Heart right ventricle (tissue), 16 donors: ENCODE data around the gene NAGLU. TPM values are rescaled to one million over a fixed set of nuclear protein-coding genes. Genes with fewer than 3 reads are reported as not detected.
"Not testable (repeated sequence)": the region's sequence is repeated elsewhere in the genome, so short reads cannot be mapped to it uniquely, and the experiment has no call there.

Source experiments
- ATAC-seq, 8 donors: fragments of 200-7000 bp; cut with Tn5 transposase; one replicate each; pipeline ENCODE4 v1.9.1; 2020; ENCODE audit warnings: mild to moderate bottlenecking in 8 of 8, moderate library complexity in 8 of 8, moderate number of reproducible peaks in 1 of 8
- DNase-seq, 2 donors: peaks; one replicate each; pipeline ENCODE4 v3.0.0-alpha.2; 2020
- H3K27ac ChIP-seq, 10 donors: fragments of 200-600 bp; sonication (generic) in 2 of 10; one replicate each; pipeline versions ENCODE4 v1.5.0 to v1.8.0; 2020 to 2022; ENCODE audit warnings: mild to moderate bottlenecking in 3 of 10
- H3K27me3 ChIP-seq, 7 donors: fragments of 200-600 bp; one replicate each; pipeline ENCODE4 v1.8.0; 2021 to 2022; ENCODE audit warnings: mild to moderate bottlenecking in 2 of 7
- H3K36me3 ChIP-seq, 9 donors: fragments of 200-600 bp; sonication (generic) in 1 of 9; one replicate each; pipeline versions ENCODE4 v1.5.0 to v1.8.0; 2020 to 2022; ENCODE audit warnings: mild to moderate bottlenecking in 2 of 9
- H3K4me1 ChIP-seq, 9 donors: fragments of 200-600 bp; sonication (generic) in 1 of 9; one replicate each; pipeline versions ENCODE4 v1.5.0 to v1.8.0; 2020 to 2022; ENCODE audit warnings: mild to moderate bottlenecking in 4 of 9
- H3K4me3 ChIP-seq, 10 donors: fragments of 200-600 bp; sonication (generic) in 2 of 10; one replicate each; pipeline versions ENCODE4 v1.5.0 to v1.8.0; 2020 to 2022; ENCODE audit warnings: mild to moderate bottlenecking in 7 of 10, moderate library complexity in 2 of 10
- H3K9me3 ChIP-seq, 11 donors: fragments of 200-600 bp in 10 of 11; sonication (generic) in 2 of 11; one replicate each; pipeline versions ENCODE4 v1.5.0 to v1.8.0; 2013 to 2022; ENCODE audit warnings: mild to moderate bottlenecking in 2 of 11, control low read depth in 1 of 11, moderate library complexity in 1 of 11
- WGBS, 2 donors: extraction: QIAGEN DNeasy Blood & Tissue Kit; methylation state at CpG; one replicate each; pipeline ENCODE4 v1.1.7; 2013; ENCODE audit warnings: inconsistent platforms in 1 of 2; 5-methylcytosine and 5-hydroxymethylcytosine counted together
- intact Hi-C, 10 donors: fragments of 100-400 bp; cut with DNase I; formaldehyde crosslinking; loops; one replicate each; pipeline versions ENCODE4 v1.11.1 to v1.14.2; 2022
- polyA plus RNA-seq, 2 donors: library from polyadenylated mRNA; stranded (reverse); fragments of 200-250 nt; gene quantifications; one replicate each; pipeline ENCODE4 v1.2.3, GENCODE V29; 2013
- total RNA-seq, 10 donors: library from RNA; stranded (reverse); fragmentation: NEBNext Ultra II Directional in 3 of 10; extraction: Animal tissue kit (Norgen Biotek cat#: 25700) in 3 of 10; gene quantifications; one replicate each; pipeline versions ENCODE4 v1.2.1 to v1.2.4, GENCODE V29; 2021 to 2023
- TF ChIP-seq, protein P1 (sequence below), 9 donors: fragments of 200-600 bp; sonication (generic) in 2 of 9; IDR thresholded peaks; one replicate each; pipeline versions ENCODE4 v1.5.0 to v1.8.0; 2021 to 2022; ENCODE audit warnings: antibody characterized with exemption in 9 of 9, mild to moderate bottlenecking in 5 of 9, moderate library complexity in 1 of 9
- donor health status: Arrhythmogenic right ventricular cardiomyopathy.
- donor health status: ischemic (EF 13 %, LVEDD 7.1; RV severe dilation, severe dysfunction).
- donor health status: healthy with polysubstance abuse.
- donor health status: DM: no; HTN: yes; CAD: no.
- donor health status: DM: no; HTN: no; CAD: no.
- donor health status: ischemic (EF 25% LVEDD 6.9; RV normal size, moderate dysfunction).
- donor health status: ischemic (EF 25% LVEDD 5.7; RV mildly dilated, moderate dysfunction).
- donor health status: healthy.
- donor health status: DM: yes; HTN: yes; CAD: no.
- donor health status: Ischemic cardiomyopathy.
- donor health status: ischemic (EF 35%, LVEDD 5.7; RV mildly dilated, moderate dysfunction).
- donor health status: nonischemic (EF 11% LVEDD 7.7; RV severe dilation, severe dysfunction).
- donor health status: DM: yes; HTN: yes; CAD: no.
- donor health status: PGD.
- donor health status: ischemic (EF 29% LVEDD 5.4; RV normal size, mild dysfunction).
- donor health status: nonischemic (EF 23%, LVEDD 6.1; RV moderate dilation, normal function).

NAGLU gene
- total and polyA plus RNA-seq, 12 donors, result 6.8 to 18.3 (median 12.7) TPM

DNA sequence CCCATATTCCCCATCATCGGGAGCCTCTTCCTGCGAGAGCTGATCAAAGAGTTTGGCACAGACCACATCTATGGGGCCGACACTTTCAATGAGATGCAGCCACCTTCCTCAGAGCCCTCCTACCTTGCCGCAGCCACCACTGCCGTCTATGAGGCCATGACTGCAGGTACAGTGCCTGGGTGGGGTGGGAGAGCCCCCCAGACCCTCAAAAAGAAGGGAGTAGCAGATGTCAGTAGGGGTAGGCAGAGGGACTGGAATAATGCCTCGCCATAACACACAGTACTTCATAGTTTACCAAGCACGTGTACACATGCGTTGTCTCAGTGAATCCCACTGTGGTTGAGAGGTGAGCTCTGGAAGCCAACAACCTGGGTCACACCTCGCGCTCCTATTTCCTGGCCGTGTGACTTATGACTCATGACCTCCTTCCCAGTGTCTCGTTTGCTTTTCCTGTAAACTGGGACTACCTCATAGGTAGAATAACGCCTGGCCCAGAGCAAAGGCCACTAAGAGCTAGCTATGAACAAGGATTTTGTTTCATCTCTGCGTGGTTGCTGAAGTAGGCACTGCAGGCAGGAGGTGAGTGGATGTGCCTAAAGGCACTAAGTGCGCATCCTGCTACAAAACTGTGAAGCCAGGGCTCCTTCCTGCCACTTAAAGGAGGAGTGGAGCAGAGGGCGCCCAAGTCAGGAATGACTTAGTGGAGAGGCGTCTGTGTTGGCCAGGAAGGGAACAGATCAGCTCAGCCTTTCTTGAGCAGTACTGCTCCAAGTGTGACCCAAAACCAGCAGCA is 5.2 kb downstream of the NAGLU start:
- Histone ChIP-seq H3K4me3 (no peak overlapping the region), H3K36me3 (peaks cover 0 to 71% (median 22%) of the 10 kb centered on the region in 9 donors), H3K27ac (no peak overlapping the region), H3K4me1 (peaks cover 0 to 14% (median 10%) of the 10 kb centered on the region in 9 donors), H3K27me3 (no peaks in the 10 kb centered on the region), H3K9me3 (no peaks in the 10 kb centered on the region)
- ATAC-seq, result no peak
- DNase-seq, result no peak
- intact Hi-C loops, result no loop called here
- 80 to 81% methylated on average over 17 of the region's 17 CpGs for WGBS, 2 donors
- TF ChIP-seq, protein P1, sequence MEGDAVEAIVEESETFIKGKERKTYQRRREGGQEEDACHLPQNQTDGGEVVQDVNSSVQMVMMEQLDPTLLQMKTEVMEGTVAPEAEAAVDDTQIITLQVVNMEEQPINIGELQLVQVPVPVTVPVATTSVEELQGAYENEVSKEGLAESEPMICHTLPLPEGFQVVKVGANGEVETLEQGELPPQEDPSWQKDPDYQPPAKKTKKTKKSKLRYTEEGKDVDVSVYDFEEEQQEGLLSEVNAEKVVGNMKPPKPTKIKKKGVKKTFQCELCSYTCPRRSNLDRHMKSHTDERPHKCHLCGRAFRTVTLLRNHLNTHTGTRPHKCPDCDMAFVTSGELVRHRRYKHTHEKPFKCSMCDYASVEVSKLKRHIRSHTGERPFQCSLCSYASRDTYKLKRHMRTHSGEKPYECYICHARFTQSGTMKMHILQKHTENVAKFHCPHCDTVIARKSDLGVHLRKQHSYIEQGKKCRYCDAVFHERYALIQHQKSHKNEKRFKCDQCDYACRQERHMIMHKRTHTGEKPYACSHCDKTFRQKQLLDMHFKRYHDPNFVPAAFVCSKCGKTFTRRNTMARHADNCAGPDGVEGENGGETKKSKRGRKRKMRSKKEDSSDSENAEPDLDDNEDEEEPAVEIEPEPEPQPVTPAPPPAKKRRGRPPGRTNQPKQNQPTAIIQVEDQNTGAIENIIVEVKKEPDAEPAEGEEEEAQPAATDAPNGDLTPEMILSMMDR (IDR thresholded peaks at IDR 0.05), result no peak

DNA sequence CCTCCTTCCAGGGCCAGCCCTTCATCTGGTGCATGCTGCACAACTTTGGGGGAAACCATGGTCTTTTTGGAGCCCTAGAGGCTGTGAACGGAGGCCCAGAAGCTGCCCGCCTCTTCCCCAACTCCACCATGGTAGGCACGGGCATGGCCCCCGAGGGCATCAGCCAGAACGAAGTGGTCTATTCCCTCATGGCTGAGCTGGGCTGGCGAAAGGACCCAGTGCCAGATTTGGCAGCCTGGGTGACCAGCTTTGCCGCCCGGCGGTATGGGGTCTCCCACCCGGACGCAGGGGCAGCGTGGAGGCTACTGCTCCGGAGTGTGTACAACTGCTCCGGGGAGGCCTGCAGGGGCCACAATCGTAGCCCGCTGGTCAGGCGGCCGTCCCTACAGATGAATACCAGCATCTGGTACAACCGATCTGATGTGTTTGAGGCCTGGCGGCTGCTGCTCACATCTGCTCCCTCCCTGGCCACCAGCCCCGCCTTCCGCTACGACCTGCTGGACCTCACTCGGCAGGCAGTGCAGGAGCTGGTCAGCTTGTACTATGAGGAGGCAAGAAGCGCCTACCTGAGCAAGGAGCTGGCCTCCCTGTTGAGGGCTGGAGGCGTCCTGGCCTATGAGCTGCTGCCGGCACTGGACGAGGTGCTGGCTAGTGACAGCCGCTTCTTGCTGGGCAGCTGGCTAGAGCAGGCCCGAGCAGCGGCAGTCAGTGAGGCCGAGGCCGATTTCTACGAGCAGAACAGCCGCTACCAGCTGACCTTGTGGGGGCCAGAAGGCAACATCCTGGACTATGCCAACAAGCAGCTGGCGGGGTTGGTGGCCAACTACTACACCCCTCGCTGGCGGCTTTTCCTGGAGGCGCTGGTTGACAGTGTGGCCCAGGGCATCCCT is 7.4 kb downstream of the NAGLU start:
- intact Hi-C loops, result no loop called here
- Histone ChIP-seq H3K36me3 (peaks cover 0 to 67% (median 22%) of the 10 kb centered on the region in 9 donors), H3K4me1 (peaks cover 5 to 18% (median 11%) of the 10 kb centered on the region in 9 donors), H3K27me3 (peaks cover 0 to 6% (median 0%) of the 10 kb centered on the region in 7 donors), H3K4me3 (no peak overlapping the region), H3K9me3 (no peaks in the 10 kb centered on the region), H3K27ac (no peak overlapping the region)
- no peak for DNase-seq
- TF ChIP-seq, protein P1 (IDR thresholded peaks at IDR 0.05), result no peak
- 93 to 94% methylated on average over 39 of the region's 39 CpGs for WGBS, 2 donors
- ATAC-seq, result no peak

DNA sequence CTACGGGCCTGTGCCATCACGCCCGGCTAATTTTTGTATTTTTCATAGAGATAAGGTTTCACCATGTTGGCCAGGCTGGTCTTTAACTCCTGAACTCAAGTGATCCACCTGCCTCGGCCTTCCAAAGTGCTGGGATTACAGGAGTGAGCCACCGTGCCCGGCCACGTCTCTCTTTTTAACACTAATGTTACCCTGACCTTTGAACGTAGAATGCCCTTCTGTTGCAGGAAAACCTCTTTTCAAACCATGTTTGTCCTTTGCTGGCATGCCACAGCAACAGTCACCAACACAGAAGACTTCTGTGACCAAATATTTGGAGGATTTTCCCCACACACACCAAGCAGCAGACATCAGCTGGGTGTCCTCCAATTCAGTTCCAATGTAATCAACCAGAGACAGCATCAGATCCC is 8.8 kb downstream of the NAGLU start:
- DNase-seq, result no peak
- no peak overlapping the region for H3K4me3 ChIP-seq
- peaks cover 0 to 13% (median 0%) of the 10 kb centered on the region in 7 donors for H3K27me3 ChIP-seq
- H3K36me3 ChIP-seq, result peaks cover 0 to 53% (median 22%) of the 10 kb centered on the region in 9 donors
- H3K9me3 ChIP-seq, result no peaks in the 10 kb centered on the region
- ATAC-seq, result no peak
- no peak overlapping the region for H3K27ac ChIP-seq
- TF ChIP-seq, protein P1 (IDR thresholded peaks at IDR 0.05), result no peak
- peaks cover 5 to 24% (median 18%) of the 10 kb centered on the region in 9 donors for H3K4me1 ChIP-seq
- WGBS, 2 donors, result 79 to 80% methylated on average over 8 of the region's 8 CpGs
- intact Hi-C loops, result no loop called here

DNA sequence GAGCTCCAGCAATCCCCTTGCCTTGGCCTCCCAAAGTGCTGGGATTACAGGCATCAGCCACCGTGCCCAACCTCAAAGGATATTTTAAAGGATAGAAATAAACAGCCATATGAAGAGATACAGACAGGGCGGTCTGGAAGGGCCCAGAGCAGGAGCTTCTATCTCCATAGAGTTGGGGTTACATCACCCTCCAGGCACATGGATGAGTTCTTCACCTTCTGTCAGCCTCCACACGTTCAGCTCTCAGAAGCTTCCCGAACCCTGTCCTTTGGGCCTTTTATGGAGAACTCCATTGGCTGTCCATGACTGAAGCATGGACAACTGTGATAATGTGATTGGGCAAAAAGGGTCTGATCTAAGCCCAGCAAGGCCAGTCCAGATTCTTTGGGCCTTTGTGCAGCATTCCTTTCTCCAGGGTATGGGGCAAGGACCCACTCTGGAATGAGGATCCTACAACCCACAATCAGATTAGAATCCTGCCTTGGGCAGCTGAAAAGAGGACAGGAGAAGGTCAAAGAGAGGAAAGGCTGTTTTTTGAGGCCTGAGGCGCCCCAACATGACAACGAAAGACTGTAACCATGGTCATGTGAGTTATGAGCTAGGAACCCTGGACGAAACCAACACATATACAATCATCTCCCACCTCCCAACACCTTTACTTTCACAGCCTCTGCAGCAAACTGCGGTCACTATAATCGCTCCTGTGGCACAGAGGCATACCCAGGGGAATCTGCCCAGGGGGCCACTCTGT is 9.9 kb downstream of the NAGLU start:
- DNase-seq, H3K27ac ChIP-seq, H3K9me3 ChIP-seq, intact Hi-C loops, ATAC-seq, H3K4me3 ChIP-seq: not testable (repeated sequence)
- H3K27me3 ChIP-seq, result peaks cover 0 to 13% (median 0%) of the 10 kb centered on the region in 7 donors
- 89 to 92% methylated on average over 9 of the region's 9 CpGs for WGBS, 2 donors
- H3K4me1 ChIP-seq, result peaks cover 5 to 24% (median 18%) of the 10 kb centered on the region in 9 donors
- peaks cover 0 to 42% (median 22%) of the 10 kb centered on the region in 9 donors for H3K36me3 ChIP-seq
